HG02642 (cell line): Measurements from ENCODE around the gene TMEM116.
"Not testable (repeated sequence)": the region's sequence is repeated elsewhere in the genome, so short reads cannot be mapped to it uniquely, and the experiment has no call there.

Experiments
- ATAC-seq: cut with Tn5 transposase; IDR thresholded peaks from one replicate; pipeline ENCODE4 v1.9.1; 2021; ENCODE audit warnings: mild to moderate bottlenecking; ENCODE audit not compliant: unreplicated experiment, poor library complexity

Gene TMEM116

GRCh38 chr12:112012775-112013600, at the start of gene TMEM116, which contains the start of gene ERP29:
TMEM116 (minus strand) TSS chr12:112013165; CDS start chr12:112005270, 7,895 bp downstream.
ERP29 (plus strand) TSS chr12:112013426; CDS start chr12:112013466, 40 bp downstream.
- ATAC-seq: peak; percentile 74

- no peak for ATAC-seq
Measured at GRCh38 chr12:112061137-112061536, 48.2 kb upstream of the TMEM116 start.

- no peak for ATAC-seq
Measured at GRCh38 chr12:112049351-112049750, 36.4 kb upstream of the TMEM116 start.

GRCh38 chr12:112046003-112046402, 33.0 kb upstream of the TMEM116 start:
- no peak for ATAC-seq

- not testable (repeated sequence) for ATAC-seq
Measured at GRCh38 chr12:112036614-112037013, 23.6 kb upstream of the TMEM116 start.

- no peak for ATAC-seq
Measured at GRCh38 chr12:112035219-112035785, 22.3 kb upstream of the TMEM116 start.

- no peak for ATAC-seq
Measured at GRCh38 chr12:112032292-112032691, 19.3 kb upstream of the TMEM116 start.

GRCh38 chr12:112031472-112031871, 18.5 kb upstream of the TMEM116 start:
- no peak for ATAC-seq

- no peak for ATAC-seq
Measured at GRCh38 chr12:112029301-112029700, 16.3 kb upstream of the TMEM116 start.

- no peak for ATAC-seq
Measured at GRCh38 chr12:112025808-112026375, 12.9 kb upstream of the TMEM116 start.

- no peak for ATAC-seq
Measured at GRCh38 chr12:112023759-112024396, 10.9 kb upstream of the TMEM116 start.

- no peak for ATAC-seq
Measured at GRCh38 chr12:112022241-112023016, 9.5 kb upstream of the TMEM116 start.

GRCh38 chr12:112020947-112021457, 8.0 kb upstream of the TMEM116 start:
- ATAC-seq: no peak

- ATAC-seq: no peak
Measured at GRCh38 chr12:112018571-112019237, 5.7 kb upstream of the TMEM116 start.

GRCh38 chr12:112017041-112017440, 4.1 kb upstream of the TMEM116 start:
- ATAC-seq: no peak

- ATAC-seq: no peak
Measured at GRCh38 chr12:112015938-112016337, 3.0 kb upstream of the TMEM116 start.

GRCh38 chr12:112013601-112014402, 837 bp upstream of the TMEM116 start:
- peak; percentile 27 for ATAC-seq

- no peak for ATAC-seq
Measured at GRCh38 chr12:112011685-112012084, 1.3 kb downstream of the TMEM116 start.
